ENCODE data around the gene SLC16A6.

SLC16A6 gene

GRCh38 chr17:68326681-68327080, 35.8 kb upstream of the SLC16A6 start:
- ChIA-PET CTCF (no interaction called here), POLR2A (no interaction called here)
- no peak for DNase-seq (ENCODE audit: extremely low spot score)
- TF ChIP-seq, protein P1, sequence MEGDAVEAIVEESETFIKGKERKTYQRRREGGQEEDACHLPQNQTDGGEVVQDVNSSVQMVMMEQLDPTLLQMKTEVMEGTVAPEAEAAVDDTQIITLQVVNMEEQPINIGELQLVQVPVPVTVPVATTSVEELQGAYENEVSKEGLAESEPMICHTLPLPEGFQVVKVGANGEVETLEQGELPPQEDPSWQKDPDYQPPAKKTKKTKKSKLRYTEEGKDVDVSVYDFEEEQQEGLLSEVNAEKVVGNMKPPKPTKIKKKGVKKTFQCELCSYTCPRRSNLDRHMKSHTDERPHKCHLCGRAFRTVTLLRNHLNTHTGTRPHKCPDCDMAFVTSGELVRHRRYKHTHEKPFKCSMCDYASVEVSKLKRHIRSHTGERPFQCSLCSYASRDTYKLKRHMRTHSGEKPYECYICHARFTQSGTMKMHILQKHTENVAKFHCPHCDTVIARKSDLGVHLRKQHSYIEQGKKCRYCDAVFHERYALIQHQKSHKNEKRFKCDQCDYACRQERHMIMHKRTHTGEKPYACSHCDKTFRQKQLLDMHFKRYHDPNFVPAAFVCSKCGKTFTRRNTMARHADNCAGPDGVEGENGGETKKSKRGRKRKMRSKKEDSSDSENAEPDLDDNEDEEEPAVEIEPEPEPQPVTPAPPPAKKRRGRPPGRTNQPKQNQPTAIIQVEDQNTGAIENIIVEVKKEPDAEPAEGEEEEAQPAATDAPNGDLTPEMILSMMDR (IDR thresholded peaks at IDR 0.05; ENCODE audit: control extremely low read depth, extremely low read depth, low read depth, missing control alignments) = no peak

DNA sequence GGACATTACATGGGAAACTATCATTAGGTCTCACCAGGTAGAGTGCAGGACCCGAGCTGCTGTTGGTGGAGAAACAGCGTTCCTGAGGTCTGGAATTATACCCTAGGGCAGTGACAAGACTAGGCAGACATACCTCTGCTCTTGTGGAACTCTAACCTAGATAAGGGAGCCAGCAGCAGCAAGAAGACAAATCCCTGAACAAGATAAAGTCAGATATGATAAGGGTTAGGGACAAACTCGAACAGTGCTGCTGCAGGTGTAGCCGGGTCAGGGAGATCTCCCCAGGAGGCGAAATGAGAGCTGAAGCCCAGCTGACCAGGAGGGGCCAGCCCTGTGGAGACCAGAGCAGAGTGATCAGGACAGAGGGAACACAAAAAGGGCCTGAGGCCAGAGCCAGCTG, 35.0 kb upstream of the SLC16A6 start:
- ChIA-PET POLR2A (no interaction called here), CTCF (no interaction called here)
- TF ChIP-seq, protein P1 (IDR thresholded peaks at IDR 0.05; ENCODE audit: control extremely low read depth, extremely low read depth, low read depth, missing control alignments) = no peak
- no peak for DNase-seq (ENCODE audit: extremely low spot score)

DNA sequence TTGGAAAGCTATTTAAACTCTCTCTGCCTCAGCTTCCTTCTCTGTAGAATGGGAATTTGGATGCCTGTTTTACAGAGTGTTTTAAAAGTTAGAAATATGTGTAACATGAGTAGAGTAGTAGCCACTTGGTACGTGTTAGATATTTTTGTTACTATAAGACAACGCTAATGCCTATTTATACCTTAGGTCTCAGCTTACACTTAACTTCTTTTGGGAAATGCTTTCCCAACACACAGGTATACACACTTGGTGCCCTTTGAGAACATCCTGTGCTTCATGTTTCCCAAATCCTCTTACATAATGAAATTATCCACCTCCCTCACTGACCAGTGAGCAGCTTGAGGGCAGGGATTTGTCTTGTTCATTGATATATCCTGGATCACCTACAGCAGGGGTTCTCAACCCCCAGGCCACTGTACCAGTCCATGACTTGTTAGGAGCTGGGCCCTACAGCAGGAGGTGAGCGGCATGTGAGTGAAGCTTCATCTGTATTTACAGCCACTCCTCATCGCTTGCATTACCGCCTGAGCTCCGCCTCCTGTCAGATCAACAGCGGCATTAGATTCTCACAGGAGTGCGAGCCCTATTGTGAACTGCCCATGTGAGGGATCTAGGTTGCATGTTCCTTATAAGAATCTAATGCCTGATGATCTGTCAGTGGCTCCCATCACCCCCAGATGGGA, 33.9 kb upstream of the SLC16A6 start:
- TF ChIP-seq, protein P1 (IDR thresholded peaks at IDR 0.05; ENCODE audit: control extremely low read depth, extremely low read depth, low read depth, missing control alignments) = no peak
- DNase-seq (ENCODE audit: extremely low spot score) = no peak
- ChIA-PET POLR2A (no interaction called here), CTCF (interaction anchor here (0.8 to 1.1 kb wide), 2 partner anchors 11 to 35 kb away, joined by 3 read pairs; no protein-coding TSS in a partner anchor)

DNA sequence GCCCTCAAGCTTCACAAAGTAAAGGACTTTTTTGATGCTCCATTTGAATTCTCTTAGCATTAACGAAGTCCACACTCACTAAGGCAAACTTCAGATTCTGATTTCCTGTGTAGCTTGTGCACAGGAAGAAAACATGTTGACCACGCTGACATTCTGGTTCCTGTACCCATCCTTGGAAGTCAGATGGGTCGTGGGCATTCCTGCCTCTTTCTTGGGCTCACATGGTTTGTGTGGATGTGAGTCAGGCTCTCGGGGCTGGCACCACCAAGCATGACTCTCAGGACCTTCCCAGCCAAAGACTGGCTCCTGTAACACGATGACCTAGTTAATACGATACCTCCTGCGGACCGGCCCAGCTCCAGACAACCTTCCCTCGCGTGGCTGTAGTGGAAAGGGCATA, 33.2 kb upstream of the SLC16A6 start:
- DNase-seq (ENCODE audit: extremely low spot score) = no peak
- POLR2A ChIA-PET = no interaction called here
- CTCF ChIA-PET = interaction anchor here (1.1 kb wide), 1 partner anchor 10 kb away, joined by 3 read pairs; no protein-coding TSS in a partner anchor
- TF ChIP-seq, protein P1 (IDR thresholded peaks at IDR 0.05; ENCODE audit: control extremely low read depth, extremely low read depth, low read depth, missing control alignments) = no peak

DNA sequence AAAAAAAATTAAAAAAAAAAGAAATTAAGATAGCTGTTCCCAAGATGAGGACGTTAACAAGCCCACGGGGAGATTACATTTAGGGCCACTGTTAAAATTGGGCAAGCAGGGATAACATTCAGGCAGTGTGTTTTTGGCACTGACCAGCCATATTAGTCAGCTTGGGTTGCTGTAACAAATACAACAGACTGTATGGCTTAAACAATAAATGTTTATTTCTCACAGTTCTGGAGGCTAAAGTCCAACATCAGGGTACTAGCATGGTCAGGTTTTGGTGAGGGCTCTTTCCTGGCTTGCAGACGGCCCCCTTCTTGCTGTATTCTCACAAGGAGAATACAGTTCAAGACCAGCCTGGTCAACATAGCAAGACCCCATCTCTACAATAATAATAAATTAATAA, 31.7 kb upstream of the SLC16A6 start:
- POLR2A ChIA-PET = no interaction called here
- DNase-seq (ENCODE audit: extremely low spot score) = no peak
- CTCF ChIA-PET = interaction anchor here (1.1 kb wide), 1 partner anchor 58 kb away, joined by 3 read pairs; no protein-coding TSS in a partner anchor
- TF ChIP-seq, protein P1 (IDR thresholded peaks at IDR 0.05; ENCODE audit: control extremely low read depth, extremely low read depth, low read depth, missing control alignments) = no peak

DNA sequence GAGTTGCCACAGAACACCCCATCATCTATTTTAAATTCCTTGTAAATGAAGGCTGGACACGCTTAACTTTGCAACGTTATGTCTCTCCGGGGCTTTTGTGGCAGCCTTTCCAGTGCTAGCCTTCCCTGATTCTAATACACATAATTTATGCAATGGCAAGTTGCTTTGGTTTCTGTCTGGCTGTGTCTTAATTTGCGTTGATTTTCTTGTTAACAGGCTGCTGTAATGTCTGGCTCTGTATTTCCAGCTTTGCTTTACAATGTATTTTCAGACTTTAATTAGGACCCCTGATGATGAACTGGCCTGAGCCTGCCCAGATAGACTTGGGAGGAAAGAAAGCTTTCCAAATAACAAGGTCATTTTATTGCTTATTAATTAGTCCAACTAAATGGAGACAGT, 30.6 kb upstream of the SLC16A6 start:
- TF ChIP-seq, protein P1 (IDR thresholded peaks at IDR 0.05; ENCODE audit: control extremely low read depth, extremely low read depth, low read depth, missing control alignments) = no peak
- no peak for DNase-seq (ENCODE audit: extremely low spot score)
- CTCF ChIA-PET = interaction anchor here (1.6 kb wide), 1 partner anchor 11 kb away, joined by 4 read pairs; no protein-coding TSS in a partner anchor
- POLR2A ChIA-PET = no interaction called here
